A549 (cell line): ENCODE results near the gene PRDX5. TPM values are rescaled to one million over a fixed set of nuclear protein-coding genes. Genes with fewer than 3 reads are reported as not detected.

Experiments
- ATAC-seq, 2 experiments: fragments of 200-7000 bp in 1 of 2; fragments of >200 bp in 1 of 2; cut with Nextera tagmentation in 1 of 2; cut with Tn5 transposase in 1 of 2; 3 replicates each; pipeline versions ENCODE4 v1.8.0 to v1.9.1; 2018 to 2020; ENCODE audit warnings: mild to moderate bottlenecking in 1 of 2, moderate library complexity in 1 of 2
- CTCF ChIA-PET: fragments of 300-600 bp; sonication (Branson Sonifier 250); formaldehyde crosslinking; extraction: SDS; loops from one replicate; lab custom pipeline; 2021; ENCODE audit warnings: antibody characterized with exemption, inconsistent platforms; lab: Yijun Ruan, JAX
- POLR2A ChIA-PET: fragments of 350-600 bp; formaldehyde crosslinking; extraction: SDS; loops from one replicate; lab custom pipeline; 2021; ENCODE audit warnings: antibody characterized with exemption, inconsistent platforms; lab: Yijun Ruan, JAX
- DNase-seq, 2 experiments: peaks; one replicate each; pipeline versions ENCODE4 v3.0.0 to v3.0.0-alpha.2; 2011 to 2016; ENCODE audit warnings: low read depth in 1 of 2, low spot score in 1 of 2
- FAIRE-seq: peaks from 2 replicates; lab custom pipeline; 2011; peaks lifted over from hg19 to GRCh38; lab: Jason Lieb, UNC
- H3K27ac ChIP-seq, 2 experiments: fragments of >200 bp; sonication (Bioruptor Twin); formaldehyde crosslinking; 3 replicates each; pipeline ENCODE4 v1.5.1; 2016 to 2017
- H3K4me1 ChIP-seq: fragments of >200 bp; sonication (Bioruptor Twin); formaldehyde crosslinking; 3 replicates; pipeline ENCODE4 v1.6.1; 2016
- H3K4me2 ChIP-seq: fragments of >200 bp; sonication (Bioruptor Twin); formaldehyde crosslinking; 3 replicates; pipeline ENCODE4 v1.6.1; 2016
- H3K4me3 ChIP-seq: fragments of >200 bp; sonication (Bioruptor Twin); formaldehyde crosslinking; 3 replicates; pipeline ENCODE4 v1.5.1; 2016
- H3K9me3 ChIP-seq: fragments of >200 bp; sonication (Bioruptor Twin); formaldehyde crosslinking; 3 replicates; pipeline ENCODE4 v1.6.1; 2016
- CTCF ChIP-seq: fragments of >200 bp; sonication (Bioruptor Twin); formaldehyde crosslinking; IDR thresholded peaks from 3 replicates; pipeline ENCODE4 v1.5.1; 2016
- EP300 ChIP-seq, 2 experiments: fragments of >200 bp; sonication (Bioruptor Twin); formaldehyde crosslinking; IDR thresholded peaks; 2 replicates in 1 of 2; 3 replicates in 1 of 2; pipeline ENCODE4 v1.6.1; 2016 to 2017
- ESRRA ChIP-seq: fragments of 150-350 bp; IDR thresholded peaks from 2 replicates; pipeline ENCODE4 v1.6.1; 2014; ENCODE audit warnings: mild to moderate bottlenecking, low read length, borderline replicate concordance
- FOSL2 ChIP-seq, 2 experiments: fragments of 450-650 bp in 1 of 2; fragments of >200 bp in 1 of 2; sonication (Bioruptor Twin) in 1 of 2; formaldehyde crosslinking; IDR thresholded peaks; 2 replicates each; pipeline versions ENCODE4 v1.5.0 to v1.6.1; 2016 to 2020; ENCODE audit warnings: mild to moderate bottlenecking in 1 of 2, moderate library complexity in 1 of 2
- HES2 ChIP-seq: fragments of >200 bp; sonication (Bioruptor Twin); formaldehyde crosslinking; IDR thresholded peaks from 2 replicates; pipeline ENCODE4 v1.6.1; 2016
- HEYL ChIP-seq: fragments of 250-450 bp; sonication (Bioruptor Pico); IDR thresholded peaks from 2 replicates; pipeline ENCODE4 v1.8.0; 2021; ENCODE audit warnings: mild to moderate bottlenecking, moderate library complexity
- JUN ChIP-seq, 2 experiments: fragments of >200 bp; sonication (Bioruptor Twin); formaldehyde crosslinking; IDR thresholded peaks; 2 replicates in 1 of 2; 3 replicates in 1 of 2; pipeline ENCODE4 v1.6.1; 2016 to 2017
- JUNB ChIP-seq: fragments of >200 bp; sonication (Bioruptor Twin); formaldehyde crosslinking; IDR thresholded peaks from 2 replicates; pipeline ENCODE4 v1.6.1; 2016
- MAFK ChIP-seq: fragments of 450-650 bp; IDR thresholded peaks from 2 replicates; pipeline ENCODE4 v1.6.1; 2014; ENCODE audit not compliant: partially characterized antibody
- MAX ChIP-seq: IDR thresholded peaks from 2 replicates; pipeline ENCODE4 v1.6.1; 2012
- POLR2A ChIP-seq: IDR thresholded peaks from 2 replicates; pipeline ENCODE4 v1.6.1; 2012; ENCODE audit warnings: mild to moderate bottlenecking, low read length
- POLR2AphosphoS2 ChIP-seq: conservative IDR thresholded peaks from 2 replicates; pipeline ENCODE4 v1.6.1; 2012; ENCODE audit warnings: low read length, improper control_type of control experiment, inconsistent platforms
- RAD21 ChIP-seq, 2 experiments: fragments of >200 bp in 1 of 2; sonication (Bioruptor Twin) in 1 of 2; formaldehyde crosslinking in 1 of 2; IDR thresholded peaks in 1 of 2; conservative IDR thresholded peaks in 1 of 2; 2 replicates in 1 of 2; 3 replicates in 1 of 2; pipeline ENCODE4 v1.6.1; 2012 to 2018; ENCODE audit warnings: inconsistent platforms in 1 of 2
- REST ChIP-seq: fragments of 200-600 bp; sonication (generic); IDR thresholded peaks from 2 replicates; pipeline ENCODE4 v1.6.1; 2016; ENCODE audit warnings: antibody characterized with exemption, mild to moderate bottlenecking, moderate library complexity
- RNF2 ChIP-seq: fragments of 200-600 bp; sonication (generic); IDR thresholded peaks from 2 replicates; pipeline ENCODE4 v1.6.1; 2016; ENCODE audit warnings: low read depth, mild to moderate bottlenecking, antibody characterized with exemption, moderate library complexity, borderline replicate concordance
- SMC3 ChIP-seq: fragments of >200 bp; sonication (Bioruptor Twin); formaldehyde crosslinking; IDR thresholded peaks from 3 replicates; pipeline ENCODE4 v1.6.1; 2018; ENCODE audit warnings: inconsistent platforms
- USF2 ChIP-seq: fragments of 450-650 bp; IDR thresholded peaks from 2 replicates; pipeline ENCODE4 v1.6.1; 2014; ENCODE audit warnings: antibody characterized with exemption
- WGBS: methylation state at CpG from one replicate; pipeline ENCODE4 v1.1.6; 2017; ENCODE audit errors: missing lambda C conversion rate; 5-methylcytosine and 5-hydroxymethylcytosine counted together
- polyA plus RNA-seq, 4 experiments: library from polyadenylated mRNA; depleted of rRNA in 3 of 4; stranded (reverse); fragments of >200 nt; fragmentation: RNase III in 1 of 4; extraction: RNeasy Plus Mini Kit Qiagen cat#74134 plus additional on column Dnase treatment in 1 of 4; gene quantifications; 2 replicates in 3 of 4; 3 replicates in 1 of 4; pipeline ENCODE4 v1.2.3, GENCODE V29; 2011 to 2017
- TF ChIP-seq, protein P1 (sequence below): fragments of 250-450 bp; sonication (Bioruptor Pico); IDR thresholded peaks from 2 replicates; pipeline ENCODE4 v1.5.0; 2020; ENCODE audit warnings: low read depth, mild to moderate bottlenecking, moderate library complexity
- TF ChIP-seq, protein P2 (sequence below): IDR thresholded peaks from 2 replicates; pipeline ENCODE4 v1.6.1; 2012; ENCODE audit warnings: low read depth, borderline replicate concordance

PRDX5 gene
- polyA plus RNA-seq, 2 of the 4 experiments (the other 2 are of a cell fraction): 377 to 491 TPM

GRCh38 chr11:64330888-64331287 lies 13.0 kb downstream of the PRDX5 start:
- ATAC-seq: no peak
- CTCF ChIA-PET: interaction anchor here (0.7 to 33.9 kb wide), 9 partner anchors 8 to 287 kb away, joined by 3 to 996 read pairs (median 4); partner anchors contain the start of genes CATSPERZ, CCDC88B, ESRRA and PRDX5
- POLR2A ChIA-PET: interaction anchor here (0.7 to 2.8 kb wide), 5 partner anchors 12 to 351 kb away, joined by 3 to 45 read pairs (median 5); partner anchors contain the start of genes PRDX5 and TRMT112
- Histone ChIP-seq H3K4me3 (no peak overlapping the region), H3K4me1 (peaks cover 36% of the 10 kb centered on the region), H3K4me2 (peak overlapping the region; percentile 79; the same call in 2 of the 3 replicates), H3K9me3 (no peaks in the 10 kb centered on the region), H3K27ac (peak overlapping the region; percentile 85 to 91; a peak in 5 of 6 replicates)
- DNase-seq: no peak
- no peak for FAIRE-seq
- 99% methylated on average over 11 of the region's 11 CpGs for WGBS
- TF ChIP-seq JUN (IDR thresholded peaks at IDR 0.05) (no peak), RNF2 (no peak), HES2 (no peak), MAFK (no peak)
- TF ChIP-seq, protein P1, sequence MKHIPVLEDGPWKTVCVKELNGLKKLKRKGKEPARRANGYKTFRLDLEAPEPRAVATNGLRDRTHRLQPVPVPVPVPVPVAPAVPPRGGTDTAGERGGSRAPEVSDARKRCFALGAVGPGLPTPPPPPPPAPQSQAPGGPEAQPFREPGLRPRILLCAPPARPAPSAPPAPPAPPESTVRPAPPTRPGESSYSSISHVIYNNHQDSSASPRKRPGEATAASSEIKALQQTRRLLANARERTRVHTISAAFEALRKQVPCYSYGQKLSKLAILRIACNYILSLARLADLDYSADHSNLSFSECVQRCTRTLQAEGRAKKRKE: no peak

GRCh38 chr11:64331569-64332371 lies 13.8 kb downstream of the PRDX5 start:
- peaks cover 36% of the 10 kb centered on the region for H3K4me1 ChIP-seq
- DNase-seq (peak; percentile 92 to 93), ATAC-seq (peak; percentile 77 to 89)
- peak; percentile 68; the same call in 1 of the 2 replicates for TF ChIP-seq MAX
- TF ChIP-seq JUN (IDR thresholded peaks at IDR 0.05): peak in 1 of 2 experiments; percentile 75; a peak in 2 of 5 replicates
- peak; percentile 65 for TF ChIP-seq CTCF
- TF ChIP-seq RAD21 (conservative IDR thresholded peaks at IDR 0.05 in 1 of 2, IDR thresholded peaks at IDR 0.05 in 1 of 2): peak; percentile 65 to 66
- peak; percentile 13; the same call in 1 of the 2 replicates for TF ChIP-seq JUNB
- 0 out of 2 replicates have a peak, but pooled peaks have one; percentile 1 for TF ChIP-seq POLR2A
- TF ChIP-seq SMC3: peak; percentile 61
- no peak for TF ChIP-seq HEYL (CRISPR knock-in tag)
- TF ChIP-seq EP300 (IDR thresholded peaks at IDR 0.05): peak in 1 of 2 experiments; percentile 47; a peak in 1 of 5 replicates
- no peak; the same call in 1 of the 2 replicates for TF ChIP-seq FOSL2 (IDR thresholded peaks at IDR 0.05)
- TF ChIP-seq FOSL2 (CRISPR knock-in tag; IDR thresholded peaks at IDR 0.05): peak; percentile 70
- TF ChIP-seq USF2: no peak
- no peak for TF ChIP-seq POLR2AphosphoS2
- TF ChIP-seq, protein P2, sequence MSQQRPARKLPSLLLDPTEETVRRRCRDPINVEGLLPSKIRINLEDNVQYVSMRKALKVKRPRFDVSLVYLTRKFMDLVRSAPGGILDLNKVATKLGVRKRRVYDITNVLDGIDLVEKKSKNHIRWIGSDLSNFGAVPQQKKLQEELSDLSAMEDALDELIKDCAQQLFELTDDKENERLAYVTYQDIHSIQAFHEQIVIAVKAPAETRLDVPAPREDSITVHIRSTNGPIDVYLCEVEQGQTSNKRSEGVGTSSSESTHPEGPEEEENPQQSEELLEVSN: peak; percentile 27; the same call in 1 of the 2 replicates
- TF ChIP-seq MAFK: peak; percentile 67
- TF ChIP-seq ESRRA: peak; percentile 77
- TF ChIP-seq REST: no peak
- TF ChIP-seq, all 56 proteins: peak for 12
- no peak for FAIRE-seq
- no peak overlapping the region for H3K4me3 ChIP-seq
- POLR2A ChIA-PET: interaction anchor here (0.8 to 2.8 kb wide), 9 partner anchors 11 to 62 kb away, joined by 3 to 45 read pairs (median 4); partner anchors contain the start of genes ESRRA, PRDX5 and TRMT112
- peak overlapping the region; percentile 79 for H3K4me2 ChIP-seq
- CTCF ChIA-PET: interaction anchor here (0.5 to 33.9 kb wide), 20 partner anchors 9 to 1455 kb away, joined by 3 to 996 read pairs (median 4); partner anchors contain the start of genes CATSPERZ, CCDC88B, ESRRA and PLCB3
- 10% methylated on average over 19 of the region's 20 CpGs for WGBS
- no peaks in the 10 kb centered on the region for H3K9me3 ChIP-seq
- peak overlapping the region; percentile 85 to 91 for H3K27ac ChIP-seq
